GM10248 (cell line): ENCODE measurements around the gene CPM.

ENCODE experiments used
- CTCF ChIA-PET: fragments of 300-600 bp; sonication (Branson Sonifier 250); formaldehyde crosslinking; extraction: SDS; loops from one replicate; lab custom pipeline; 2021; ENCODE audit warnings: antibody characterized with exemption; lab: Yijun Ruan, JAX
- POLR2A ChIA-PET: fragments of 350-650 bp; sonication (Branson Sonifier 250); formaldehyde crosslinking; extraction: SDS; loops from one replicate; lab custom pipeline; 2020; ENCODE audit warnings: antibody characterized with exemption; lab: Yijun Ruan, JAX
- DNase-seq: peaks from one replicate; pipeline ENCODE4 v3.0.0; 2012; ENCODE audit errors: extremely low spot score
- CTCF ChIP-seq: IDR thresholded peaks from 2 replicates; pipeline ENCODE4 v1.5.1; 2012; ENCODE audit warnings: mild to moderate bottlenecking, low read depth; ENCODE audit errors: extremely low read depth, missing control alignments, control extremely low read depth

CPM gene

GRCh38 chr12:68957273-68957672 is 24.3 kb upstream of the CPM start:
- TF ChIP-seq CTCF: no peak
- POLR2A ChIA-PET: no interaction called here
- CTCF ChIA-PET: interaction anchor here (0.8 to 1.2 kb wide), 2 partner anchors 10 to 202 kb away, joined by 3 read pairs; no protein-coding TSS in a partner anchor
- no peak for DNase-seq

- TF ChIP-seq CTCF: no peak
- CTCF ChIA-PET: interaction anchor here (1.2 kb wide), 1 partner anchor 11 kb away, joined by 3 read pairs; no protein-coding TSS in a partner anchor
- POLR2A ChIA-PET: no interaction called here
- DNase-seq: no peak
Observed at GRCh38 chr12:68956466-68956865, 23.5 kb upstream of the CPM start.

- no peak for TF ChIP-seq CTCF
- CTCF ChIA-PET: interaction anchor here (0.9 to 1.3 kb wide), 2 partner anchors 8 to 12 kb away, joined by 3 to 5 read pairs; no protein-coding TSS in a partner anchor
- POLR2A ChIA-PET: no interaction called here
- DNase-seq: no peak
Observed at GRCh38 chr12:68954811-68955210, 21.8 kb upstream of the CPM start.

- CTCF ChIA-PET: no interaction called here
- no peak for DNase-seq
- TF ChIP-seq CTCF: no peak
- POLR2A ChIA-PET: no interaction called here
Observed at GRCh38 chr12:68953536-68953935, 20.6 kb upstream of the CPM start.

GRCh38 chr12:68951652-68952051 is 18.7 kb upstream of the CPM start:
- POLR2A ChIA-PET: no interaction called here
- no peak for DNase-seq
- TF ChIP-seq CTCF: no peak
- CTCF ChIA-PET: no interaction called here

GRCh38 chr12:68950511-68950910 is 17.5 kb upstream of the CPM start:
- no peak for TF ChIP-seq CTCF
- CTCF ChIA-PET: interaction anchor here (1.2 to 1.7 kb wide), 2 partner anchors 17 kb away, joined by 3 to 8 read pairs; partner anchors contain the start of gene CPM
- POLR2A ChIA-PET: no interaction called here
- DNase-seq: no peak

GRCh38 chr12:68945255-68945654 is 12.3 kb upstream of the CPM start:
- ChIA-PET CTCF (interaction anchor here (1.4 kb wide), 1 partner anchor 9 kb away, joined by 3 read pairs; no protein-coding TSS in a partner anchor), POLR2A (no interaction called here)
- no peak for TF ChIP-seq CTCF
- no peak for DNase-seq
